Neural progenitor cell (in vitro differentiated cells): Measurements from ENCODE around the gene GPR39.

ENCODE experiments used
- CTCF ChIP-seq: fragments of 200-600 bp; sonication (generic); IDR thresholded peaks from 2 replicates; pipeline ENCODE4 v1.5.1; 2017; ENCODE audit warnings: antibody characterized with exemption, mild to moderate bottlenecking
- EZH2phosphoT487 ChIP-seq: fragments of 200-600 bp; sonication (generic); IDR thresholded peaks from 2 replicates; pipeline ENCODE4 v1.6.1; 2017; ENCODE audit warnings: antibody characterized with exemption

DNA sequence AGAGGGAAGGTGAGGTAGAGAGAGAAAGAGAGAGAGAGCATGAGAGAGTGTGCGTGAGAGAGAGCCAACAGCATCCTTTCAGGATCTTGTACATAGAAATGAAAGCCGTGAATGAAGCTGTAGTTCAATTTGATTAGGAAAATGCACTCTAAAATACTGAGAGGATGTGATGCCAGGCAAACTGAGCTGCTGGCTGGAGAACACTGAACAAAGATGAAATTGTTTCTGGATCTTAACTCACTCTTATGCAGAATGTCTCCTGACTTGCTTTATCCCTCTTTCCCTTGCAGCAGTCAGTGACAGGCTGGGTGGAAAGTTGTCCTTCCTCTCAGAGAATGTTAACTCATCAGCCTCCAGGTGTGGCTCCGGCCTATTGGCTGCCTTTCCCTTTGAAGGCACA, 242.7 kb downstream of the GPR39 start:
- TF ChIP-seq CTCF (no peak), EZH2phosphoT487 (no peak)
